Subcutaneous adipose tissue (tissue), 4 donors: Measurements from ENCODE around the gene AKNA. TPM values are rescaled to one million over a fixed set of nuclear protein-coding genes. Genes with fewer than 3 reads are reported as not detected.
"Not testable (repeated sequence)": the region's sequence is repeated elsewhere in the genome, so short reads cannot be mapped to it uniquely, and the experiment has no call there.

Experiments used
- CTCF ChIP-seq: fragments of 450-650 bp; IDR thresholded peaks from one replicate; pipeline ENCODE4 v1.5.1; 2016; ENCODE audit warnings: low read depth, mild to moderate bottlenecking, control low read depth, antibody characterized with exemption, moderate library complexity
- total RNA-seq, 4 donors: library from RNA; depleted of rRNA; stranded (reverse); fragments of >200 nt; gene quantifications; one replicate each; pipeline ENCODE4 v1.1.0, GENCODE V29; 2016

Gene AKNA
- total RNA-seq, 4 donors from 2014 or later, result 25.3 to 63.9 (median 52.6) TPM

- TF ChIP-seq CTCF, result not testable (repeated sequence)
Observed at GRCh38 chr9:114322831-114323531, 64.8 kb downstream of the AKNA start, which contains the start of gene ORM1. ORM1 (plus strand) TSS chr9:114323098; CDS start chr9:114323134, 36 bp downstream.

GRCh38 chr9:114321759-114322158 lies 66.0 kb downstream of the AKNA start:
- TF ChIP-seq CTCF, result no peak

- no peak for TF ChIP-seq CTCF
Observed at GRCh38 chr9:114319147-114319546, 68.6 kb downstream of the AKNA start.

- TF ChIP-seq CTCF, result no peak
Observed at GRCh38 chr9:114318416-114318815, 69.4 kb downstream of the AKNA start.

GRCh38 chr9:114317665-114318357 lies 70.0 kb downstream of the AKNA start:
- TF ChIP-seq CTCF, result no peak

- no peak for TF ChIP-seq CTCF
Observed at GRCh38 chr9:114316605-114317230, 71.1 kb downstream of the AKNA start.

GRCh38 chr9:114315723-114316363 lies 71.9 kb downstream of the AKNA start:
- TF ChIP-seq CTCF, result no peak
